Measurements from ENCODE around the gene ASB16. TPM values are rescaled to one million over a fixed set of nuclear protein-coding genes. Genes with fewer than 3 reads are reported as not detected.

The ASB16 gene
- total RNA-seq, 1 donor from 2014 or later = 18.0 TPM

- DNase-seq = peak; percentile 84
These were observed 51.8 kb downstream of the ASB16 start for GRCh38 chr17:44222112-44222869.

DNA sequence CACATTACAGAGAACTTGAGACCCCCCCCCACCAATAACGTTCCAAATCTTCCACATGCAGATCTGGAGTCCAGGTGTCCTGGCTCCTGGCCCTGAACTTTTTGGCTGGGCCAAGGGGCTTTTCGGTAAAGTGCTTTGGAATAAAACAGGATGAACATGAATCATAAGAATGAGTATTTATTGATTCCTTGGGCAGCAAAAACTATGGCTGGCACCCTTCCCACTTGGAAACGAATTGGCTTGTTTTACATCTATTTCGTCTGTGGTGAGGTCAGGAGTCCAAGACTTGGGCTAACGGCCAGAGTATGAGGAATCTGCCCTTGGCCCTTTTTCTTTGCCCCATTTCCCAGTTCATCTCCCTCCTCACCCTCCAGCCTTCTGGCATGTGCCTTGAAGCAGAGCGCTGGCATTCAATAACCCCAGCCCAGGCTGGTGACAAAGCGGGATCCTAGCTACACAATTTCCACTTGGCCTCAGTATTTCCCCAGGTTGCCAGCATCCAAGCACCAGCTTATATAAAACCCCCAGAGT lies 53.1 kb downstream of the ASB16 start:
- peak; percentile 80 for DNase-seq

Small RNA genes lying within 50 kb of the gene (small RNA-seq; reads per million reads assigned to genes)
- gene MIR6782 (ENCODE audit: low replicate concordance) (not detected), gene RNU6-131P (ENCODE audit: low replicate concordance) (not detected)

Other genes starting within 250 kb of the ASB16 start
- not detected for gene PPY, start 228.2 kb upstream of the ASB16 start, total RNA-seq
- gene PYY, start 216.8 kb upstream of the ASB16 start, total RNA-seq = not detected
- 0.41 TPM for gene NAGS, start 166.1 kb upstream of the ASB16 start, total RNA-seq
- 45.3 TPM for gene TMEM101, start 155.7 kb upstream of the ASB16 start, total RNA-seq
- gene LSM12, start 104.0 kb upstream of the ASB16 start, total RNA-seq = 22.6 TPM
- gene G6PC3, start 100.0 kb upstream of the ASB16 start, total RNA-seq = 7.8 TPM
- gene HDAC5, start 47.1 kb upstream of the ASB16 start, total RNA-seq = 127 TPM
- 0.82 TPM for gene HROB, start 28.8 kb upstream of the ASB16 start, total RNA-seq
- 29.6 TPM for gene TMUB2, start 16.3 kb downstream of the ASB16 start, total RNA-seq
- 34.5 TPM for gene ATXN7L3, start 29.2 kb downstream of the ASB16 start, total RNA-seq
- gene UBTF, start 49.0 kb downstream of the ASB16 start, total RNA-seq = 85.4 TPM
- 27.7 TPM for gene SLC4A1, start 97.4 kb downstream of the ASB16 start, total RNA-seq
- 5.9 TPM for gene RUNDC3A, start 137.9 kb downstream of the ASB16 start, total RNA-seq
- gene SLC25A39, start 154.1 kb downstream of the ASB16 start, total RNA-seq = 44.7 TPM
- 137 TPM for gene GRN, start 174.6 kb downstream of the ASB16 start, total RNA-seq
- gene FAM171A2, start 193.1 kb downstream of the ASB16 start, total RNA-seq = 9.9 TPM
- 3.8 TPM for gene ITGA2B, start 218.9 kb downstream of the ASB16 start, total RNA-seq

Data from tongue (tissue), 3 donors.